Cardiac septum (tissue), 1 donor: ENCODE results near the gene MIXL1. TPM values are rescaled to one million over a fixed set of nuclear protein-coding genes. Genes with fewer than 3 reads are reported as not detected.
"Not testable (repeated sequence)": the region's sequence is repeated elsewhere in the genome, so short reads cannot be mapped to it uniquely, and the experiment has no call there.

Source experiments
- DNase-seq: peaks from one replicate; pipeline ENCODE4 v3.0.0-alpha.2; 2020; ENCODE audit warnings: low spot score
- intact Hi-C: fragments of 100-400 bp; cut with DNase I; formaldehyde crosslinking; loops from one replicate; pipeline ENCODE4 v1.14.0; 2022
- total RNA-seq: library from RNA; stranded (reverse); fragmentation: NEBNext Ultra II Directional; extraction: Animal tissue kit (Norgen Biotek cat#: 25700); gene quantifications from one replicate; pipeline ENCODE4 v1.2.1, GENCODE V29; 2021
- donor health status: DM: no; HTN: no; CAD: no.

MIXL1 gene
- total RNA-seq, 1 donor from 2014 or later = 0.27 TPM

DNA sequence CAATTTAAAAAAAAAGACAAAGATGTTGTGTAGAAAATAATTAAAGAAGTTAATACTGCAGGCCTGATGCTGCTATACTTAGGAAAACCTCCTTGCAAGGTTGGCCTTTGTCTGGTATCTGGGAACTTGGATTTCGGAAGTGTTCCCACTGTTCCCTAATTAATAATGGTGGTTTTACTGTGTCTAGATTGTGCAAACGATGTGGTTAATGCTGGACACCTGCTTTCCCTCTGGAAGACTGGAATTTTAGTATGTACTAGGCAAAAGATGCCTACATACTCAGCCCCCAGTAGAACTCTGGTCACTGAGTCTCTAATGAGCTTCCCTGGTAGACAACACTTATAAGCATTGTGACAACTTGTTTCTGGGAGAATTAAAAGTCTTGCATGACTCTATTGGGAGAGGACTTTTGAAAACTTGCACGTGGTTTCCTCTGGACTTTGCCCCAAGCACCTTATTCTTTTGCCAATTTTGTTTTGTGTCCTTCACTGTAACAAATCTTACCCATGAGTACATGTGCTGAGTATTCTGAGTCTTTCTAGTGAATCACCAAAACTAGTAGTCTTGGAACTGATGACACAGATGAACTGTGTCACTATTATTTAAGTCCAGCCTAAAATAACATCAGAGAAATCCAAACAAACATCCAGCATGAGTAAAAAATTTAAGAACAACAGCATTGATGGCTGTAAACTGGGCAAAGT lies 45.1 kb downstream of the MIXL1 start:
- DNase-seq = no peak
- intact Hi-C loops = no loop called here

GRCh38 chr1:226272233-226272902 lies 48.9 kb downstream of the MIXL1 start:
- intact Hi-C loops, DNase-seq: not testable (repeated sequence)

DNA sequence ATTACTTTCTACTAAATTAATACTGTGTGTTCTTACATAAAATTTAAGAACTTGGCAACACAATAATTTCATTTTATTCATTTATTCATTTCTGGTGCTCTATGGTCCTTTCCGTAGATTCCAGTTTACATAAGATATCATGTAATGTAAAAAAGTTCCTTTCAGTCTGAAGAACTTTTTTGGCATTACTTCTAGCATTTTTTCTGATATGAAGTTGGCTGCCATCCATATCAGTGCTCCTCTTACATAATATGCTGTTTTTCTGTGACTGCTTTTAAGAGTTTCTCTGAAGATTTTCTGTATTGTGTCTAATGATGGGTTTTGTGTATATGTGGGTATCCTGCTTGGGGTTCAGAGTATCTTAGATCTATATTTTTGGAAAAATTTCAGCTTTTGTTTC lies 50.7 kb downstream of the MIXL1 start:
- DNase-seq = no peak
- intact Hi-C loops = no loop called here

DNA sequence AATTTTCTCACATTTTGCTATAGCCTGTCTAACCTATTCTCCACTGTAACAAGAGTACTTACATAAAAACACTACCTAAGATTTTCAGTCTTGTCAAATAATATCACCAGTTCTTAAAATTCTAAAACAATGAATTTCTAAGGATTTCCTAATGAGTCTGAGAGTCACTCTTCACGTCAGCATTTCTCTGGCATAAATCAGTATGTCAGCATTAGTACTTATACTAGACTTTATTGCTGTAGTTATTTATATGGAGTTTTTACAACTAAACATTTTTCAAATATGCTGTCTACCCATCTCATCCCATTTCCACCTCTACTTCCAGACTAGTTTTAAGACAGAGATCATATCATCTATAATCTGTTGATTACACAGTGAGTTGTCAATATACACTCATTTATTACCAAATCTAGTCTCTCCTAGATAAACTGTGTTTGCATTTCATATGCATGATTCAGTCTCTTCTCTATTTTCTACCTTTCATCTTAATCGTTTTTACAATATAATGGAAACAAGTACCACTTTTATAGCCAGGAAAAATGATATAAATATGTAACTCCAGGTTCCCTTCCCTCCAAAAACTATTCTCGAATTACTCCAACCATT lies 52.7 kb downstream of the MIXL1 start:
- DNase-seq = no peak
- intact Hi-C loops = no loop called here

Other genes with a start within 250 kb of the MIXL1 start
- gene SDE2, start 224.3 kb upstream of the MIXL1 start, total RNA-seq = 14.6 TPM
- gene H3-3A, start 160.9 kb upstream of the MIXL1 start, total RNA-seq = 311 TPM
- gene ACBD3, start 36.9 kb upstream of the MIXL1 start, total RNA-seq = 42.3 TPM
- gene LIN9, start 85.5 kb downstream of the MIXL1 start, total RNA-seq = 13.1 TPM
- 87.1 TPM for gene PARP1, start 184.4 kb downstream of the MIXL1 start, total RNA-seq